HepG2 (cell line): ENCODE results near the gene NUDT17. TPM values are rescaled to one million over a fixed set of nuclear protein-coding genes. Genes with fewer than 3 reads are reported as not detected.

Experiments
- SRSF9 ChIP-seq: fragments of 200-400 bp; formaldehyde crosslinking; IDR thresholded peaks from 2 replicates; pipeline ENCODE4 v1.6.1; 2018; ENCODE audit warnings: borderline replicate concordance, mild to moderate bottlenecking, low read depth, low read length; ENCODE audit not compliant: insufficient read depth, poor library complexity, severe bottlenecking
- ZKSCAN5 ChIP-seq: sonication (generic); formaldehyde crosslinking; IDR thresholded peaks from 2 replicates; pipeline ENCODE4 v1.5.1; 2020; ENCODE audit warnings: mild to moderate bottlenecking, missing genetic modification reagents
- ZNF207 ChIP-seq: fragments of 450-650 bp; IDR thresholded peaks from 2 replicates; pipeline ENCODE4 v1.6.1; 2016; ENCODE audit warnings: antibody characterized with exemption, borderline replicate concordance
- ZNF350 ChIP-seq: sonication (generic); formaldehyde crosslinking; IDR thresholded peaks from 2 replicates; pipeline ENCODE4 v1.4.0; 2020; ENCODE audit warnings: mild to moderate bottlenecking, low read depth, missing genetic modification reagents, borderline replicate concordance
- polyA plus RNA-seq, 8 experiments: library from polyadenylated mRNA; depleted of rRNA in 3 of 8; stranded (reverse) in 7 of 8; unstranded in 1 of 8; fragments of >200 nt; fragmentation: Illumina TruSeq in 4 of 8; extraction: Trizol in 4 of 8; gene quantifications; 2 replicates each; pipeline versions ENCODE4 v1.2.1 to v1.2.3, GENCODE V29; 2011 to 2016; ENCODE audit warnings: low read depth in 4 of 8, missing spikeins in 1 of 8, mixed read lengths in 1 of 8; ENCODE audit not compliant: insufficient read depth in 1 of 8
- total RNA-seq, 5 experiments: library from RNA; depleted of rRNA; stranded (reverse); fragments of >200 nt; fragmentation: Illumina TruSeq; extraction: Trizol; gene quantifications; 2 replicates each; pipeline ENCODE4 v1.2.3, GENCODE V29; 2016; ENCODE audit warnings: low read depth in 1 of 5
- TF ChIP-seq, protein P1 (sequence below): sonication (generic); formaldehyde crosslinking; IDR thresholded peaks from 2 replicates; pipeline ENCODE4 v1.5.1; 2020; ENCODE audit warnings: mild to moderate bottlenecking, missing genetic modification reagents, moderate library complexity
- TF ChIP-seq, protein P2 (sequence below): sonication (generic); formaldehyde crosslinking; IDR thresholded peaks from 2 replicates; pipeline ENCODE4 v1.4.0; 2020; ENCODE audit warnings: missing genetic modification reagents, mild to moderate bottlenecking, borderline replicate concordance

NUDT17 gene
- total and polyA plus RNA-seq, 2 of the 13 experiments (the other 11 are each of a cell fraction or from before 2014, with no cell fraction given): 2.6 to 5.8 TPM

- TF ChIP-seq ZNF350 (no peak), ZNF207 (no peak), SRSF9 (no peak), ZKSCAN5 (no peak)
- TF ChIP-seq, protein P1, sequence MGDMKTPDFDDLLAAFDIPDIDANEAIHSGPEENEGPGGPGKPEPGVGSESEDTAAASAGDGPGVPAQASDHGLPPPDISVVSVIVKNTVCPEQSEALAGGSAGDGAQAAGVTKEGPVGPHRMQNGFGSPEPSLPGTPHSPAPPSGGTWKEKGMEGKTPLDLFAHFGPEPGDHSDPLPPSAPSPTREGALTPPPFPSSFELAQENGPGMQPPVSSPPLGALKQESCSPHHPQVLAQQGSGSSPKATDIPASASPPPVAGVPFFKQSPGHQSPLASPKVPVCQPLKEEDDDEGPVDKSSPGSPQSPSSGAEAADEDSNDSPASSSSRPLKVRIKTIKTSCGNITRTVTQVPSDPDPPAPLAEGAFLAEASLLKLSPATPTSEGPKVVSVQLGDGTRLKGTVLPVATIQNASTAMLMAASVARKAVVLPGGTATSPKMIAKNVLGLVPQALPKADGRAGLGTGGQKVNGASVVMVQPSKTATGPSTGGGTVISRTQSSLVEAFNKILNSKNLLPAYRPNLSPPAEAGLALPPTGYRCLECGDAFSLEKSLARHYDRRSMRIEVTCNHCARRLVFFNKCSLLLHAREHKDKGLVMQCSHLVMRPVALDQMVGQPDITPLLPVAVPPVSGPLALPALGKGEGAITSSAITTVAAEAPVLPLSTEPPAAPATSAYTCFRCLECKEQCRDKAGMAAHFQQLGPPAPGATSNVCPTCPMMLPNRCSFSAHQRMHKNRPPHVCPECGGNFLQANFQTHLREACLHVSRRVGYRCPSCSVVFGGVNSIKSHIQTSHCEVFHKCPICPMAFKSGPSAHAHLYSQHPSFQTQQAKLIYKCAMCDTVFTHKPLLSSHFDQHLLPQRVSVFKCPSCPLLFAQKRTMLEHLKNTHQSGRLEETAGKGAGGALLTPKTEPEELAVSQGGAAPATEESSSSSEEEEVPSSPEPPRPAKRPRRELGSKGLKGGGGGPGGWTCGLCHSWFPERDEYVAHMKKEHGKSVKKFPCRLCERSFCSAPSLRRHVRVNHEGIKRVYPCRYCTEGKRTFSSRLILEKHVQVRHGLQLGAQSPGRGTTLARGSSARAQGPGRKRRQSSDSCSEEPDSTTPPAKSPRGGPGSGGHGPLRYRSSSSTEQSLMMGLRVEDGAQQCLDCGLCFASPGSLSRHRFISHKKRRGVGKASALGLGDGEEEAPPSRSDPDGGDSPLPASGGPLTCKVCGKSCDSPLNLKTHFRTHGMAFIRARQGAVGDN: peak; percentile 23; the same call in 1 of the 2 replicates
- TF ChIP-seq, protein P2, sequence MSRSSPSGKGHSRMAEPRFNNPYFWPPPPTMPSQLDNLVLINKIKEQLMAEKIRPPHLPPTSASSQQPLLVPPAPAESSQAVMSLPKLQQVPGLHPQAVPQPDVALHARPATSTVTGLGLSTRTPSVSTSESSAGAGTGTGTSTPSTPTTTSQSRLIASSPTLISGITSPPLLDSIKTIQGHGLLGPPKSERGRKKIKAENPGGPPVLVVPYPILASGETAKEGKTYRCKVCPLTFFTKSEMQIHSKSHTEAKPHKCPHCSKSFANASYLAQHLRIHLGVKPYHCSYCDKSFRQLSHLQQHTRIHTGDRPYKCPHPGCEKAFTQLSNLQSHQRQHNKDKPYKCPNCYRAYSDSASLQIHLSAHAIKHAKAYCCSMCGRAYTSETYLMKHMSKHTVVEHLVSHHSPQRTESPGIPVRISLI: no peak
- TF ChIP-seq, all 625 proteins: peak for 5
These were observed 26.8 kb downstream of the NUDT17 start (continued) for GRCh38 chr1:145871994-145872924.
